GM04503 (cell line): Measurements from ENCODE around the gene PIPOX.

Source experiments
- DNase-seq: peaks from one replicate; pipeline ENCODE4 v3.0.0-alpha.2; 2012; ENCODE audit warnings: low read depth

Gene PIPOX

GRCh38 chr17:29099527-29099926 lies 56.6 kb downstream of the PIPOX start:
- no peak for DNase-seq

- no peak for DNase-seq
Observed at GRCh38 chr17:29100296-29100695, 57.4 kb downstream of the PIPOX start.

GRCh38 chr17:29102046-29102445 lies 59.1 kb downstream of the PIPOX start:
- no peak for DNase-seq

GRCh38 chr17:29102741-29103181 lies 59.8 kb downstream of the PIPOX start:
- no peak for DNase-seq

- DNase-seq: no peak
Observed at GRCh38 chr17:29103341-29103740, 60.4 kb downstream of the PIPOX start.
